Natural killer cell (primary cell): Measurements from ENCODE around the gene CRB2. TPM values are rescaled to one million over a fixed set of nuclear protein-coding genes. Genes with fewer than 3 reads are reported as not detected.
A peak's percentile ranks its signal among the peaks of the same experiment; 100 is the strongest.

ENCODE experiments used
- ATAC-seq, 3 donors: fragments of 150-1000 bp in 2 of 3; fragments of 200-7000 bp in 1 of 3; cut with Tn5 transposase; 1 replicate in 1 of 3; 2 replicates in 2 of 3; pipeline ENCODE4 v1.10.0; 2021; ENCODE audit warnings: mild to moderate bottlenecking in 2 of 3, moderate library complexity in 2 of 3
- DNase-seq, 2 donors: peaks; one replicate each; pipeline versions ENCODE4 v3.0.0 to v3.0.0-alpha.2; 2013 to 2021; ENCODE audit warnings: mixed read lengths in 1 of 2
- H3K27ac ChIP-seq: one replicate; pipeline ENCODE4 v1.5.1; 2013; ENCODE audit warnings: mild to moderate bottlenecking, low read length
- H3K27me3 ChIP-seq: one replicate; pipeline ENCODE4 v1.6.1; 2013; ENCODE audit warnings: low read length; ENCODE audit not compliant: control insufficient read depth, insufficient read depth
- H3K36me3 ChIP-seq: one replicate; pipeline ENCODE4 v1.6.1; 2013; ENCODE audit warnings: low read length; ENCODE audit not compliant: control insufficient read depth, insufficient read depth
- H3K4me1 ChIP-seq: one replicate; pipeline ENCODE4 v1.6.1; 2013; ENCODE audit warnings: low read length; ENCODE audit not compliant: control insufficient read depth, insufficient read depth
- H3K4me3 ChIP-seq: one replicate; pipeline ENCODE4 v1.5.1; 2013; ENCODE audit warnings: low read length
- H3K9me3 ChIP-seq: one replicate; pipeline ENCODE4 v1.6.1; 2013; ENCODE audit warnings: low read length; ENCODE audit not compliant: control insufficient read depth, insufficient read depth
- H3K27ac Mint-ChIP-seq, 2 donors: one replicate each; pipeline ENCODE4 v1.8.0; 2022; ENCODE audit warnings: mild to moderate bottlenecking in 2 of 2, mixed read lengths in 2 of 2, moderate library complexity in 1 of 2
- H3K27me3 Mint-ChIP-seq, 2 donors: one replicate each; pipeline ENCODE4 v1.8.0; 2022; ENCODE audit warnings: low read depth in 2 of 2, mixed read lengths in 2 of 2
- H3K36me3 Mint-ChIP-seq: one replicate; pipeline ENCODE4 v1.8.0; 2022; ENCODE audit warnings: mixed read lengths
- H3K4me1 Mint-ChIP-seq, 2 donors: one replicate each; pipeline ENCODE4 v1.8.0; 2022; ENCODE audit warnings: mixed read lengths in 2 of 2
- H3K4me3 Mint-ChIP-seq: one replicate; pipeline ENCODE4 v1.8.0; 2022; ENCODE audit warnings: mild to moderate bottlenecking, moderate library complexity, mixed read lengths
- H3K9me3 Mint-ChIP-seq, 2 donors: one replicate each; pipeline ENCODE4 v1.8.0; 2022; ENCODE audit warnings: mixed read lengths in 2 of 2
- WGBS: methylation state at CpG from one replicate; pipeline ENCODE4 v1.1.7; 2013; ENCODE audit warnings: missing lambda C conversion rate; ENCODE audit not compliant: insufficient coverage; 5-methylcytosine and 5-hydroxymethylcytosine counted together
- intact Hi-C: fragments of 100-400 bp; cut with micrococcal nuclease; formaldehyde crosslinking; loops from one replicate; pipeline ENCODE4 v1.14.2; 2022
- total RNA-seq, 4 donors: library from RNA; stranded (reverse); fragments of 120-200 nt in 1 of 4; gene quantifications; one replicate each; pipeline versions ENCODE4 v1.2.3 to v1.2.4, GENCODE V29; 2013 to 2022
- TF ChIP-seq, protein P1 (sequence below): fragments of 200-600 bp; IDR thresholded peaks from one replicate; pipeline ENCODE4 v1.8.0; 2022; ENCODE audit warnings: antibody characterized with exemption

Gene CRB2
- total RNA-seq, 3 donors from 2014 or later (not counting 1 experiment from before 2014, with no cell fraction given) = not detected

DNA sequence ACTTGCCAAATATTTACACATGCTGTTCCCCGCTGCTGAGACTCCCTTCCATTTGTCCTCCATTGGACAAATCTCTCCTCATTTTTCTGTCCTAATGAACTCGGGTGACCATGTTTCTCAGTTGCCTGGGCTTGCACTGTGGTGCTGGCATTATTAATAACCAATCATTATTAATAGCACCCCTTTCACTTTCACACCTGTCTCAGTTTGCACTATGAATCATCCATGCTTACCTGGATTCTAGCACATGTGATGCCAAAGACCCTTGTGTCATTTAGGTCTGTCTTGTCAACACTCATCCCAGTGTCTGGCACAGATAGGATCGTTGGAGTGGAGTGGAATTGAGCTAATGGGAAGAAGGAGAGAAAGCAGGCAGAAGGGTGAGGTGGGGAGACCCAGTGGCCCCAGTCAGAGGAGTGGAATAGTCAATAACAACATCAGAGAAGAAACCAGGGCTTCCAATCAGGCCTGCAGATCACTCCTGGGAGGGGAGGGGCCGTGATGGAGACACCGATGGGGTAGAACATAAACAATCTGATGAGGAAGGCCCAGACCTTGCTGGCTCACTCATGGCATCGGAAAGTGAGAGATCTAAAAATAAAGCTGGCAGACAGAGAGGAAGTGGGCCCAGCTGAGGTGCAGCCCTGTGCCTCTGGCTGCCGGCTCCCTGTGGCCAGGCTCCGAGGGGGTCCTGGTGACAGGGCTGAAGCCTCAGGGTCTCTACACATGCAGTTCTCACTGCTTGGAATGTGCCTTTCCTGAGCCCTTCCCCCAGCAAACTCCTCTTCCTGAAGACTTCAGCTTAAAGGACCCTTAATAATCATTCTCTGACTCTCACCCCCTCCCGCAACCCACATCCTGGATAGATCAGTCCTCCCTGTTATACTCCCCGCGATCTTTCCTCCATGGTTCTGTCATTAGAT lies 33.5 kb upstream of the CRB2 start:
- peak overlapping the region; percentile 83 for H3K4me3 Mint-ChIP-seq
- H3K4me1 Mint-ChIP-seq = peaks cover 14 to 34% of the 10 kb centered on the region in 2 donors
- Histone ChIP-seq H3K36me3 (no peaks in the 10 kb centered on the region), H3K9me3 (no peaks in the 10 kb centered on the region), H3K4me1 (peaks cover 34% of the 10 kb centered on the region), H3K27me3 (peaks cover 11% of the 10 kb centered on the region), H3K27ac (peak overlapping the region; percentile 29), H3K4me3 (no peak overlapping the region)
- intact Hi-C loops = loop anchor here (2.0 kb wide), 1 partner anchor 16 kb away; no protein-coding TSS in a partner anchor
- TF ChIP-seq, protein P1, sequence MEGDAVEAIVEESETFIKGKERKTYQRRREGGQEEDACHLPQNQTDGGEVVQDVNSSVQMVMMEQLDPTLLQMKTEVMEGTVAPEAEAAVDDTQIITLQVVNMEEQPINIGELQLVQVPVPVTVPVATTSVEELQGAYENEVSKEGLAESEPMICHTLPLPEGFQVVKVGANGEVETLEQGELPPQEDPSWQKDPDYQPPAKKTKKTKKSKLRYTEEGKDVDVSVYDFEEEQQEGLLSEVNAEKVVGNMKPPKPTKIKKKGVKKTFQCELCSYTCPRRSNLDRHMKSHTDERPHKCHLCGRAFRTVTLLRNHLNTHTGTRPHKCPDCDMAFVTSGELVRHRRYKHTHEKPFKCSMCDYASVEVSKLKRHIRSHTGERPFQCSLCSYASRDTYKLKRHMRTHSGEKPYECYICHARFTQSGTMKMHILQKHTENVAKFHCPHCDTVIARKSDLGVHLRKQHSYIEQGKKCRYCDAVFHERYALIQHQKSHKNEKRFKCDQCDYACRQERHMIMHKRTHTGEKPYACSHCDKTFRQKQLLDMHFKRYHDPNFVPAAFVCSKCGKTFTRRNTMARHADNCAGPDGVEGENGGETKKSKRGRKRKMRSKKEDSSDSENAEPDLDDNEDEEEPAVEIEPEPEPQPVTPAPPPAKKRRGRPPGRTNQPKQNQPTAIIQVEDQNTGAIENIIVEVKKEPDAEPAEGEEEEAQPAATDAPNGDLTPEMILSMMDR = no peak
- 18% methylated on average over 11 of the region's 11 CpGs for WGBS
- no peaks in the 10 kb centered on the region for H3K36me3 Mint-ChIP-seq
- DNase-seq (peak; percentile 55 to 82), ATAC-seq (peak; percentile 80 to 89 (median 87))
- peak overlapping the region; percentile 3 to 66 for H3K27ac Mint-ChIP-seq
- H3K27me3 Mint-ChIP-seq = peaks cover 62 to 65% of the 10 kb centered on the region in 2 donors
- no peaks in the 10 kb centered on the region for H3K9me3 Mint-ChIP-seq

DNA sequence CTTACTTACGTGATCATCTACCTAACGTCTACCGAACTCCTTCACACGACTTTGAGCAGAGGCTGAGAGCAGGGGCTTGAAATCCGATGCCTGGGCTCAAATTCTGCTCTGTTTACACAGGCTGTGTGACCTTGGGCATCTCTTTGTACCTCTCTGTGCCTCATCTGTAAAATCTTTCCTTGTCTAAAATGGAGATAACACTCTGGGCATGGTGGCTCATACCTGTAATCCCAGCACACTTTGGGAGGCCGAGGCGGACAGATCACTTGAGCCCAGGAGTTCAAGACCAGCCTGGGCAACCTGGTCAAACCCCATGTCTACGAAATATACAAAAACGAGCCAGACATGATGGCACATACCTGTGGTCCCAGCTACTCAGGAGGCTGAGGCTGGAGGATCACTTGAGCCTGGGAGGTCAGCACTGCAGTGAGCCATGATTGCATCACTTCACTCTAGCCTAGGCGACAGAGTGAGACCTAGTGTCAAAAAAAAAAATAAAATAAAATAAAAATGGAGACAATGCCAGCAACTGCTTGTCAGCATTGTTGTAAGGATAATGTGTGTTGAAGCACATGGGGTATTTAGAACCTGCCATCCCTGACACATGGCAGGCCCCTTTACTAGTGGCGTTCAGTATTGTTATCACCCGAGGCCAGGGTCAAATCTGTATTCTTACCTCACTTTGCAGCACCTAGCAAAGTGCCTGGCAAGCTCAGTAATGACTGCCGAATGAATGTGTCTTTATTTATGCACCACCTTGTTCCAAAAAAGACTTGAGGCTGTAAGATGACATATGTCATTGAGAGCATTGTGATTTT lies 32.6 kb upstream of the CRB2 start:
- peak overlapping the region; percentile 3 to 66 for H3K27ac Mint-ChIP-seq
- H3K27me3 ChIP-seq = peaks cover 11% of the 10 kb centered on the region
- ATAC-seq (no peak), DNase-seq (no peak)
- H3K4me1 Mint-ChIP-seq = peaks cover 14 to 34% of the 10 kb centered on the region in 2 donors
- no peaks in the 10 kb centered on the region for H3K36me3 Mint-ChIP-seq
- H3K4me3 ChIP-seq = no peak overlapping the region
- TF ChIP-seq, protein P1 = no peak
- no peaks in the 10 kb centered on the region for H3K36me3 ChIP-seq
- H3K27me3 Mint-ChIP-seq = peaks cover 63 to 72% of the 10 kb centered on the region in 2 donors
- H3K9me3 ChIP-seq = no peaks in the 10 kb centered on the region
- no peaks in the 10 kb centered on the region for H3K9me3 Mint-ChIP-seq
- WGBS = 56% methylated on average over 12 of the region's 13 CpGs
- peaks cover 34% of the 10 kb centered on the region for H3K4me1 ChIP-seq
- peak overlapping the region; percentile 83 for H3K4me3 Mint-ChIP-seq
- intact Hi-C loops = loop anchor here (2.0 kb wide), 1 partner anchor 15 kb away; no protein-coding TSS in a partner anchor
- peak overlapping the region; percentile 29 for H3K27ac ChIP-seq

DNA sequence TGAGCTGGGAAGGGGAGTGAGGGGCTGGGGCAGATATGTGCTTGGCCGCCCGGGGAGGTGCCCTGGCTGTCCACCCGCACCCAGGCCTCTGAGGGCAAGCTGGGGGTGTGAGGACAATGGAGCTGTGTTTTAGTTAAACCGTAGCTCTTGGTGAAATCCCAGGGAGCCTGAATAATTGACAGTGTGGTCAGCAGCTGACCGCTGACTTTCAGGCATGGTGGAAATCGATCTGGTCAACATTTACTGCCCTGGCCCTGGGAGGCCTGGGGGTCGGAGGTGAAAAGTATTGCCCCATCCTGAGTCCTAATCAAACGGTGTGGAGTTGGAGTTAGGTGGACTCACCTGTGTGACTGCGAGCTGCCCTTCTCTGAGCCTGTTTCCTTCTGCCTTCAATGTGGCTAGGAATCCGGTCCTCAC lies 31.2 kb upstream of the CRB2 start:
- TF ChIP-seq, protein P1 = no peak
- WGBS = 82% methylated on average over 10 of the region's 10 CpGs
- H3K9me3 Mint-ChIP-seq = no peaks in the 10 kb centered on the region
- Histone ChIP-seq H3K4me3 (no peak overlapping the region), H3K27ac (no peak overlapping the region), H3K4me1 (peaks cover 39% of the 10 kb centered on the region), H3K9me3 (no peaks in the 10 kb centered on the region), H3K36me3 (no peaks in the 10 kb centered on the region), H3K27me3 (peaks cover 11% of the 10 kb centered on the region)
- no peak overlapping the region for H3K4me3 Mint-ChIP-seq
- no peak for DNase-seq
- peak overlapping the region in 1 of 2 donors; percentile 10 for H3K27ac Mint-ChIP-seq
- peaks cover 14 to 39% of the 10 kb centered on the region in 2 donors for H3K4me1 Mint-ChIP-seq
- H3K27me3 Mint-ChIP-seq = peaks cover 51 to 60% of the 10 kb centered on the region in 2 donors
- intact Hi-C loops = no loop called here
- no peaks in the 10 kb centered on the region for H3K36me3 Mint-ChIP-seq
- no peak for ATAC-seq
